GM19035 (cell line): Measurements from ENCODE around the gene SMIM8.
"Not testable (repeated sequence)": the region's sequence is repeated elsewhere in the genome, so short reads cannot be mapped to it uniquely, and the experiment has no call there.

Experiments used
- ATAC-seq: cut with Tn5 transposase; IDR thresholded peaks from one replicate; pipeline ENCODE4 v1.9.1; 2021; ENCODE audit not compliant: unreplicated experiment

Gene SMIM8

GRCh38 chr6:87322304-87323212 lies at the start of gene SMIM8:
TSS of gene SMIM8 (plus strand) at chr6:87322588. CDS start at chr6:87337032, 14,444 bp downstream.
- peak; percentile 100 for ATAC-seq

- no peak for ATAC-seq
Observed at GRCh38 chr6:87274660-87275274, 47.6 kb upstream of the SMIM8 start.

- no peak for ATAC-seq
Observed at GRCh38 chr6:87276624-87277023, 45.8 kb upstream of the SMIM8 start.

GRCh38 chr6:87277123-87277522 lies 45.3 kb upstream of the SMIM8 start:
- ATAC-seq, result no peak

GRCh38 chr6:87279196-87279595 lies 43.2 kb upstream of the SMIM8 start:
- no peak for ATAC-seq

- ATAC-seq, result no peak
Observed at GRCh38 chr6:87281426-87281825, 41.0 kb upstream of the SMIM8 start.

- no peak for ATAC-seq
Observed at GRCh38 chr6:87282743-87283142, 39.6 kb upstream of the SMIM8 start.

- no peak for ATAC-seq
Observed at GRCh38 chr6:87283461-87283860, 38.9 kb upstream of the SMIM8 start.

GRCh38 chr6:87287251-87287650 lies 35.1 kb upstream of the SMIM8 start:
- no peak for ATAC-seq

GRCh38 chr6:87289571-87289970 lies 32.8 kb upstream of the SMIM8 start:
- no peak for ATAC-seq

GRCh38 chr6:87291883-87292282 lies 30.5 kb upstream of the SMIM8 start:
- no peak for ATAC-seq

- no peak for ATAC-seq
Observed at GRCh38 chr6:87293526-87293925, 28.9 kb upstream of the SMIM8 start.

GRCh38 chr6:87297119-87297518 lies 25.3 kb upstream of the SMIM8 start:
- ATAC-seq, result no peak

GRCh38 chr6:87301277-87301676 lies 21.1 kb upstream of the SMIM8 start:
- ATAC-seq, result not testable (repeated sequence)

- ATAC-seq, result no peak
Observed at GRCh38 chr6:87308970-87309369, 13.4 kb upstream of the SMIM8 start.

GRCh38 chr6:87312860-87313259 lies 9.5 kb upstream of the SMIM8 start:
- no peak for ATAC-seq

GRCh38 chr6:87315071-87315470 lies 7.3 kb upstream of the SMIM8 start:
- no peak for ATAC-seq

GRCh38 chr6:87319271-87319987 lies 3.0 kb upstream of the SMIM8 start:
- ATAC-seq, result no peak

GRCh38 chr6:87323880-87324279 lies 1.5 kb downstream of the SMIM8 start:
- not testable (repeated sequence) for ATAC-seq

GRCh38 chr6:87330961-87331360 lies 8.6 kb downstream of the SMIM8 start:
- no peak for ATAC-seq

GRCh38 chr6:87333033-87333432 lies 10.6 kb downstream of the SMIM8 start:
- ATAC-seq, result no peak
